IMR-90 (cell line): ENCODE results near the gene GCNT2. TPM values are rescaled to one million over a fixed set of nuclear protein-coding genes. Genes with fewer than 3 reads are reported as not detected.

Experiments
- ATAC-seq: fragments of 200-7000 bp; cut with Tn5 transposase; 2 replicates; pipeline ENCODE4 v1.9.1; 2020; ENCODE audit warnings: low read depth, mild to moderate bottlenecking, moderate library complexity
- BruUV-seq: library from RNA; stranded (reverse); fragments of 400-500 nt; replicated peaks from 2 replicates; lab custom pipeline; 2021; lab: Mats Ljungman, UMichigan
- CTCF ChIA-PET: fragments of 300-600 bp; formaldehyde crosslinking; extraction: SDS; loops from one replicate; lab custom pipeline; 2021; ENCODE audit warnings: antibody characterized with exemption; lab: Yijun Ruan, JAX
- POLR2A ChIA-PET: fragments of 300-600 bp; sonication (Branson Sonifier 250); formaldehyde crosslinking; loops from one replicate; lab custom pipeline; 2022; ENCODE audit warnings: antibody characterized with exemption; ENCODE audit not compliant: unreplicated experiment; lab: Charles Lee
- DNase-seq: peaks from one replicate; pipeline ENCODE4 v3.0.0; 2013
- H2AFZ ChIP-seq: replicated peaks from 2 replicates; pipeline ENCODE3; 2013; ENCODE audit warnings: low read length, mild to moderate bottlenecking; ENCODE audit not compliant: poor library complexity
- H2AK5ac ChIP-seq: 2 replicates; pipeline ENCODE4 v1.6.1; 2013; ENCODE audit warnings: low read depth, low read length, inconsistent platforms
- H2AK9ac ChIP-seq: replicated peaks from 2 replicates; pipeline ENCODE3; 2013; ENCODE audit warnings: mild to moderate bottlenecking, low read depth, low read length, moderate library complexity; ENCODE audit not compliant: poor library complexity
- H2BK120ac ChIP-seq: 2 replicates; pipeline ENCODE4 v1.6.1; 2013; ENCODE audit warnings: low read depth, low read length, inconsistent platforms
- H2BK15ac ChIP-seq: 3 replicates; pipeline ENCODE4 v1.6.1; 2013; ENCODE audit warnings: low read depth, low read length, inconsistent platforms
- H2BK20ac ChIP-seq: 2 replicates; pipeline ENCODE4 v1.6.1; 2013; ENCODE audit warnings: low read depth, mild to moderate bottlenecking, inconsistent platforms, low read length, moderate library complexity
- H2BK5ac ChIP-seq: 2 replicates; pipeline ENCODE4 v1.6.1; 2013; ENCODE audit warnings: mild to moderate bottlenecking, low read depth, low read length, inconsistent platforms; ENCODE audit not compliant: poor library complexity, severe bottlenecking
- H3K14ac ChIP-seq: replicated peaks from 2 replicates; pipeline ENCODE4 v1.6.1; 2013; ENCODE audit warnings: low read depth, low read length, inconsistent platforms
- H3K18ac ChIP-seq: 2 replicates; pipeline ENCODE4 v1.6.1; 2013; ENCODE audit warnings: low read depth, low read length, control low read depth
- H3K23ac ChIP-seq: 2 replicates; pipeline ENCODE4 v1.6.1; 2013; ENCODE audit warnings: low read depth, low read length, inconsistent platforms
- H3K27ac ChIP-seq: 2 replicates; pipeline ENCODE4 v1.5.1; 2013; ENCODE audit warnings: mild to moderate bottlenecking, control low read depth, low read length; ENCODE audit not compliant: insufficient read depth
- H3K27me3 ChIP-seq: 2 replicates; pipeline ENCODE4 v1.6.1; 2013; ENCODE audit warnings: low read length; ENCODE audit not compliant: control insufficient read depth, insufficient read depth
- H3K36me3 ChIP-seq: 2 replicates; pipeline ENCODE4 v1.6.1; 2013; ENCODE audit warnings: low read length, mixed read lengths; ENCODE audit not compliant: control insufficient read depth, insufficient read depth
- H3K4ac ChIP-seq: 2 replicates; pipeline ENCODE4 v1.6.1; 2013; ENCODE audit warnings: low read depth, low read length, inconsistent platforms
- H3K4me1 ChIP-seq: 2 replicates; pipeline ENCODE4 v1.6.1; 2013; ENCODE audit warnings: low read length, mixed read lengths; ENCODE audit not compliant: control insufficient read depth, insufficient read depth
- H3K4me2 ChIP-seq: 2 replicates; pipeline ENCODE4 v1.6.1; 2013; ENCODE audit warnings: low read depth, mild to moderate bottlenecking, control low read depth, low read length, moderate library complexity
- H3K4me3 ChIP-seq: 2 replicates; pipeline ENCODE4 v1.5.1; 2013; ENCODE audit warnings: low read depth, mild to moderate bottlenecking, control low read depth, low read length, moderate library complexity; ENCODE audit not compliant: insufficient read depth
- H3K56ac ChIP-seq: 2 replicates; pipeline ENCODE4 v1.6.1; 2013; ENCODE audit warnings: low read length, inconsistent platforms; ENCODE audit not compliant: insufficient read depth; ENCODE audit errors: extremely low read depth
- H3K79me1 ChIP-seq, 2 experiments: 2 replicates each; pipeline ENCODE4 v1.6.1; 2013; ENCODE audit warnings: low read length in 2 of 2, inconsistent platforms in 1 of 2, low read depth in 1 of 2
- H3K9ac ChIP-seq: 2 replicates; pipeline ENCODE4 v1.6.1; 2013; ENCODE audit warnings: low read depth, low read length, control low read depth
- H3K9me1 ChIP-seq: 2 replicates; pipeline ENCODE4 v1.6.1; 2013; ENCODE audit warnings: low read length, inconsistent platforms; ENCODE audit not compliant: insufficient read depth
- H3K9me3 ChIP-seq: 2 replicates; pipeline ENCODE4 v1.6.1; 2013; ENCODE audit warnings: low read length; ENCODE audit not compliant: control insufficient read depth, insufficient read depth
- H4K20me1 ChIP-seq: 2 replicates; pipeline ENCODE4 v1.6.1; 2013; ENCODE audit warnings: low read length, inconsistent platforms; ENCODE audit not compliant: insufficient read depth
- H4K5ac ChIP-seq: 2 replicates; pipeline ENCODE4 v1.6.1; 2013; ENCODE audit warnings: mild to moderate bottlenecking, low read depth, low read length, control low read depth
- H4K8ac ChIP-seq, 2 experiments: 2 replicates each; pipeline ENCODE4 v1.6.1; 2013; ENCODE audit warnings: low read depth in 2 of 2, low read length in 2 of 2, control low read depth in 1 of 2, inconsistent platforms in 1 of 2
- H4K91ac ChIP-seq: 2 replicates; pipeline ENCODE4 v1.6.1; 2013; ENCODE audit warnings: low read depth, low read length, inconsistent platforms; ENCODE audit not compliant: insufficient read depth
- CEBPB ChIP-seq: IDR thresholded peaks from 2 replicates; pipeline ENCODE4 v1.6.1; 2012; ENCODE audit warnings: low read depth, low read length, improper control_type of control experiment
- CHD1 ChIP-seq: IDR thresholded peaks from 2 replicates; pipeline ENCODE4 v1.6.1; 2012; ENCODE audit warnings: low read depth, low read length, improper control_type of control experiment
- FOS ChIP-seq: fragments of 150-350 bp; IDR thresholded peaks from 2 replicates; pipeline ENCODE4 v1.6.1; 2016; ENCODE audit warnings: low read depth, low read length
- MAFK ChIP-seq: IDR thresholded peaks from 2 replicates; pipeline ENCODE4 v1.6.1; 2012; ENCODE audit warnings: low read depth, low read length, improper control_type of control experiment
- MAZ ChIP-seq: IDR thresholded peaks from 2 replicates; pipeline ENCODE4 v1.6.1; 2012; ENCODE audit warnings: low read depth, mild to moderate bottlenecking, low read length, improper control_type of control experiment, moderate library complexity, borderline replicate concordance
- RAD21 ChIP-seq: IDR thresholded peaks from 2 replicates; pipeline ENCODE4 v1.6.1; 2012; ENCODE audit warnings: low read length, improper control_type of control experiment
- RCOR1 ChIP-seq: IDR thresholded peaks from 2 replicates; pipeline ENCODE4 v1.6.1; 2012; ENCODE audit warnings: mild to moderate bottlenecking, low read length, improper control_type of control experiment; ENCODE audit not compliant: insufficient replicate concordance
- WGBS, 2 experiments: methylation state at CpG; one replicate each; pipeline versions ENCODE4 v1.1.5 to v1.1.7; 2013; ENCODE audit warnings: missing lambda C conversion rate in 2 of 2; ENCODE audit not compliant: insufficient read length in 1 of 2; ENCODE audit errors: extremely low coverage in 2 of 2; 5-methylcytosine and 5-hydroxymethylcytosine counted together
- dilution Hi-C: fragments of 300-500 bp; cut with HindIII; formaldehyde crosslinking; loops from one replicate; pipeline ENCODE4 v1.14.3; 2018; ENCODE audit warnings: low sequenced_read_pairs; ENCODE audit not compliant: unreplicated experiment
- in situ Hi-C: fragments of 300-500 bp; cut with MboI; formaldehyde crosslinking; loops from 3 replicates; pipeline ENCODE4 v1.14.3; 2019; ENCODE audit warnings: low sequenced_read_pairs, inconsistent platforms, mixed read lengths
- intact Hi-C: fragments of 100-400 bp; cut with micrococcal nuclease; formaldehyde crosslinking; loops from 2 replicates; pipeline ENCODE4 v1.10.0; 2022
- polyA plus RNA-seq, 3 experiments: library from polyadenylated mRNA; depleted of rRNA; stranded (reverse); fragments of >200 nt; gene quantifications; 2 replicates each; pipeline ENCODE4 v1.2.3, GENCODE V29; 2012; ENCODE audit warnings: low replicate concordance in 1 of 3
- total RNA-seq: library from RNA; depleted of rRNA; stranded (reverse); fragments of >200 nt; gene quantifications from 2 replicates; pipeline ENCODE4 v1.2.3, GENCODE V29; 2012
- TF ChIP-seq, protein P1 (sequence below): fragments of 150-350 bp; IDR thresholded peaks from 2 replicates; pipeline ENCODE4 v1.6.1; 2017; ENCODE audit warnings: mild to moderate bottlenecking, antibody characterized with exemption, low read length, low read depth
- TF ChIP-seq, protein P2 (sequence below): conservative IDR thresholded peaks from 2 replicates; pipeline ENCODE4 v1.5.1; 2012; ENCODE audit warnings: mild to moderate bottlenecking, low read depth, low read length, improper control_type of control experiment

Gene GCNT2
- total and polyA plus RNA-seq, 2 of the 4 experiments (the other 2 are of a cell fraction): 0.34 to 0.90 TPM

DNA sequence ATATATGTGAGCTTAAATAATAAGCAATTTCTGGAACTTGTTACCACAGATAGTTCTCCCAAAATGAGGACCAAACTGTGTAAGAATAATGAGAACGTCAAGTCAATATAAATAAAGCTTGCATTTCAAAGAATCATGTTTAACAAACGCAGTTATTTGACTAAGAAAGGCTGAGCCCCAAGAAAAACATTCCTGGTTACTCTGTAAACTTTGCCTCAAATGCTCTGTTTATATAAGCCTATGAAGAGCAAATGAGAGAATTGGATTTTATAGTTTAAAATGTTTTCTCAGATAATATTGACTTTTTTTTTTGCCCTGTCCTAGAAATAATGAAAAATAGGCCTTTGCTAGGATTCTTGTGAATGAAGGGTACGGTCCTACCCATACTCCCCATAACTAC lies 91.9 kb downstream of the GCNT2 start:
- in situ Hi-C loops (no loop called here), dilution Hi-C loops (no loop called here), intact Hi-C loops (loop anchor here (2.0 kb wide), 1 partner anchor 82 kb away; the partner anchor contains the start of genes C6orf52 and PAK1IP1)
- Histone ChIP-seq H2AFZ (no peak overlapping the region), H3K4me3 (no peak overlapping the region), H4K20me1 (no peaks in the 10 kb centered on the region), H2BK15ac (no peak overlapping the region), H3K9me1 (0 out of 2 replicates have a peak, but pooled peaks cover 3% of the 10 kb centered on the region), H4K91ac (no peak overlapping the region), H3K36me3 (no peaks in the 10 kb centered on the region), H2AK5ac (no peak overlapping the region), H3K56ac (no peak overlapping the region), H3K14ac (no peak overlapping the region), H3K9me3 (peaks cover 2% of the 10 kb centered on the region; the same call in 1 of the 2 replicates), H3K4ac (no peak overlapping the region), H2BK120ac (no peak overlapping the region), H3K23ac (no peak overlapping the region), H2BK5ac (no peak overlapping the region), H2AK9ac (no peak overlapping the region), H3K4me1 (peaks cover 11% of the 10 kb centered on the region), H3K27me3 (no peaks in the 10 kb centered on the region), H3K79me1 (no peaks in the 10 kb centered on the region), H3K9ac (no peak overlapping the region), H3K18ac (peak overlapping the region; percentile 45; the same call in 1 of the 2 replicates), H4K5ac (no peak overlapping the region), H2BK20ac (no peak overlapping the region), H3K27ac (peak overlapping the region; percentile 63; the same call in 1 of the 2 replicates), H3K4me2 (peak overlapping the region; percentile 52; the same call in 1 of the 2 replicates), H4K8ac (no peak overlapping the region)
- WGBS, 2 experiments: no CpG with 5 or more reads among the region's 3 CpGs
- ChIA-PET CTCF (interaction anchor here (0.7 to 1.2 kb wide), 2 partner anchors 10 to 66 kb away, joined by 3 to 4 read pairs; no protein-coding TSS in a partner anchor), POLR2A (no interaction called here)
- TF ChIP-seq CEBPB: no peak
- TF ChIP-seq, protein P1, sequence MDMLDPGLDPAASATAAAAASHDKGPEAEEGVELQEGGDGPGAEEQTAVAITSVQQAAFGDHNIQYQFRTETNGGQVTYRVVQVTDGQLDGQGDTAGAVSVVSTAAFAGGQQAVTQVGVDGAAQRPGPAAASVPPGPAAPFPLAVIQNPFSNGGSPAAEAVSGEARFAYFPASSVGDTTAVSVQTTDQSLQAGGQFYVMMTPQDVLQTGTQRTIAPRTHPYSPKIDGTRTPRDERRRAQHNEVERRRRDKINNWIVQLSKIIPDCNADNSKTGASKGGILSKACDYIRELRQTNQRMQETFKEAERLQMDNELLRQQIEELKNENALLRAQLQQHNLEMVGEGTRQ: no peak
- TF ChIP-seq, protein P2, sequence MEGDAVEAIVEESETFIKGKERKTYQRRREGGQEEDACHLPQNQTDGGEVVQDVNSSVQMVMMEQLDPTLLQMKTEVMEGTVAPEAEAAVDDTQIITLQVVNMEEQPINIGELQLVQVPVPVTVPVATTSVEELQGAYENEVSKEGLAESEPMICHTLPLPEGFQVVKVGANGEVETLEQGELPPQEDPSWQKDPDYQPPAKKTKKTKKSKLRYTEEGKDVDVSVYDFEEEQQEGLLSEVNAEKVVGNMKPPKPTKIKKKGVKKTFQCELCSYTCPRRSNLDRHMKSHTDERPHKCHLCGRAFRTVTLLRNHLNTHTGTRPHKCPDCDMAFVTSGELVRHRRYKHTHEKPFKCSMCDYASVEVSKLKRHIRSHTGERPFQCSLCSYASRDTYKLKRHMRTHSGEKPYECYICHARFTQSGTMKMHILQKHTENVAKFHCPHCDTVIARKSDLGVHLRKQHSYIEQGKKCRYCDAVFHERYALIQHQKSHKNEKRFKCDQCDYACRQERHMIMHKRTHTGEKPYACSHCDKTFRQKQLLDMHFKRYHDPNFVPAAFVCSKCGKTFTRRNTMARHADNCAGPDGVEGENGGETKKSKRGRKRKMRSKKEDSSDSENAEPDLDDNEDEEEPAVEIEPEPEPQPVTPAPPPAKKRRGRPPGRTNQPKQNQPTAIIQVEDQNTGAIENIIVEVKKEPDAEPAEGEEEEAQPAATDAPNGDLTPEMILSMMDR: no peak
- TF ChIP-seq RAD21: no peak
- TF ChIP-seq MAFK: no peak
- no peak for TF ChIP-seq CHD1
- TF ChIP-seq MAZ: no peak
- no peak for TF ChIP-seq FOS
- no peak for TF ChIP-seq RCOR1
- BruUV-seq: no TSS peak
- ATAC-seq: peak; percentile 71
- peak; percentile 65 for DNase-seq
